ENCODE data around the gene FRAS1. TPM values are rescaled to one million over a fixed set of nuclear protein-coding genes. Genes with fewer than 3 reads are reported as not detected.
"Not testable (repeated sequence)": the region's sequence is repeated elsewhere in the genome, so short reads cannot be mapped to it uniquely, and the experiment has no call there.

The FRAS1 gene
- polyA plus RNA-seq, 4 donors, result 72.9 to 81.1 (median 76.3) TPM

DNA sequence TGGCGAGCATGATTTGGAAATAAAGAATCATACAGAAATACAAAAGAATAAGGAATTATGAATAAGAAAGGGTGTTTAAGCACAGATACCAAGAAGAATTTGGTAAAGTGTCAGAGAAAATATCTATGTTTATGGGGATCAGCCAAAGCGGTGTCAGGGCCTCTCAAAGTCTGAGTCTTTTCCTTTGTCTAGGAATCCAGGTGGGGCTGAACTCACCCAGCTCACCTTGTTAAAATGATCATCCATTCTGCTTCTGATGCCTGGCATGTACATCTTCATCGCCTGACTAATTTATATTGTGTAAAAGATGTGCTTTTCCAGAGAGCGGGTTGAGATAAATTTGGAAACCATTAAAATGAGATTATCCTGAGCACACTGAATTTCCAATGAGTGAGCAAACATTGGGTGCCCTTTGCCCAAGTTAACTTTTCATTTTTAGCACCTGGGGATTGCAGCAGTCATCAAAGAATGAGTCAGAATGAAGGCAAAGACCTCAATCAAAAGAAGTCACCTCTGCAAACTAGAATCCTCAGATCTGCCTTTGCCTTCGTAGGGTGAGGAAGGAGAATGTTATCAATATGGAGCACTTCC is 352.6 kb downstream of the FRAS1 start:
- no peak for DNase-seq (ENCODE audit: low read depth in 4 of 4, low spot score in 3 of 4)

DNA sequence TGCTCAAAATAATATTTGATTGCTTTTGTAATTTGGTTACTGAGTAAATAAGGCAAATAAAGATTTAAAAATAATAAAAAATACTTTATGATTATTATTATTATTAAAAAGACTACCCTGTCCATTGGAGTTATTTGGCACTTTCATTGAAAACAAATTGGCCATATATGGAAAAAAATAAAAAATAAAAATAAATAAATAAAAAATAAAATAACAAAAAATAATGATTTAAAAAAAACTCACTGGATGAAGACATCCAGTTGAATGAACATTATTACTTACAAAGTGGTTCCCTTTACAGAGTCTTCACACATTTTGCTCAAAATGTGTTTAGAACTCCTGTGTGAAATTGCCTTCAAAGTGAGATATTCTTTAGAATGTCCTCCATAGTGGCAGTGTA is 353.1 kb downstream of the FRAS1 start:
- no peak for DNase-seq (ENCODE audit: low read depth in 4 of 4, low spot score in 3 of 4)

DNA sequence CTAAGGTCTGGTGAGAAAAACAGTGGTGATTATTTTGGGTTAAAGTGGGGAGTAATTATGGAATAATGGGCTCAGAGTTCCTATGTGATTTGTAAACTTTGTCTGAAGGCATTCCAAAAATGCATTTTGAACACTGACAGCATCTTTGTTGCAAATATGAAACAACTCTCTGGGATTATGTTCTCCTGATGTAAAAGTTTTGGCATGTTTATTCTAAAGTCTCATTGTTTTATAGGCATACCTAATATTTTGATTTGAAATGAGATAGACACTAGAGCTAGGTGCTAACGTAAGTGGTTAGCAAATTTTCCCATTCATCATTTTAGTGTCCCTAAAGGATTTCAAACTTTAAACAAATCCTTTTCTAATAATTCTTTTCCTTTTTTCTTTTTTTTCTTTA is 353.6 kb downstream of the FRAS1 start:
- no peak for DNase-seq (ENCODE audit: low read depth in 4 of 4, low spot score in 3 of 4)

GRCh38 chr4:78414116-78414515 is 357.0 kb downstream of the FRAS1 start:
- no peak for DNase-seq (ENCODE audit: low read depth in 4 of 4, low spot score in 3 of 4)

DNA sequence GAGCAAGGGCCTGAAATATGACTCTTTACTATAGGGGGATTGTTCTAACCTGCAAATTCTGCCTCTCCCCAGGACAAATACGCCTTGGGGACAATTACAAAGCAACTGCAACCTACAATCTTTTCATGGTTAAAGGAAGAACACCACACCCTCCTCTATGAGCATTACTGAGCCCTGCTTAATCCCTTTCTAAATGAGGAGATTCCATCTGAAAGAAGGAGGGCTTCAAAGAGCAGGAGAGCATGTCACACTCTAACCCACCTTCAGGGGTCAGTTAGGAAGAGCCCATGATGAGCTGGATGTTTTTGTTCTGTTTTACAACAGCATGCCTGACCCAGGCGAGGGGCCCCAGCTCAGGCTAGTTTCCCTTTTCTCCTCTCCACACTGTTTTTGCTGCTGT is 360.5 kb downstream of the FRAS1 start:
- DNase-seq (ENCODE audit: low read depth in 4 of 4, low spot score in 3 of 4), result no peak

DNA sequence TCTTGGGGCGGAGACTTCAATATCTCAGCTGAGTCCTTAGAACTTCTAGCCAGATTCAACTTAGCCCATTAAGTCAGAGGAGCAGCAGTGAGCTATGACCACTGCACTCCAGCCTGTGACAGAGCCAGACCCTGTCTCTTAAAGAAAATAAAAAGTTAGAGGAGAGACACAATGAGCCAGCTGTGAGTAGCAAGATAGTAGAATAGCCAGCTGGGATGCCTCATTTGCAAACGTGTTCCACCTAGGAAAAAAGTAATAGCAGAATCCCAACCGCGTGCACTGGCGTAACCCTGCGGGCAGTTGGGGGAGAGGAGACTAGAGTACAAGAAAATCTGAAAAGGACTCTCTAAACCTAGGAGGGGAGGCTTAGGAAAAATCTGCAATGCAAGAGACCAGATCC is 361.3 kb downstream of the FRAS1 start:
- DNase-seq (ENCODE audit: low read depth in 4 of 4, low spot score in 3 of 4), result no peak

DNA sequence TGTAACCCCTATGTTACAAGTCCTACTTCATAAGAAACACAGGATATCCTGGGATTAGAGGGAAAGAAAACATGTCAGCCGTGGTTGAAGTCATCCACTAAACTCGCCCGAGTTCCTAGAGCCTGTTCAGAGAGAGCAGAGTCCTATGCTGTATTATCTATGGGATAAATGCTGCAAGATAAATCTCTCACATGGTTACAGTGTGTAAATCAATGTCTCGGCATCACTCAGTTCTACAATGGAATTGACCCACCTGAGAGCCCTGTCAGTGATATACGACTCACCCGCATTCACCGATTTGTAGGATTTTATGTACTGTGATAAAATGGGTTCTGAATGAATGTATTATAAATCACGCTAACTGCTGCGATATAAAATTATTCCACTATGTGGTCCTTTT is 366.7 kb downstream of the FRAS1 start:
- no peak for DNase-seq (ENCODE audit: low read depth in 4 of 4, low spot score in 3 of 4)

GRCh38 chr4:78424461-78424860 is 367.3 kb downstream of the FRAS1 start:
- DNase-seq (ENCODE audit: low read depth in 4 of 4, low spot score in 3 of 4), result no peak

DNA sequence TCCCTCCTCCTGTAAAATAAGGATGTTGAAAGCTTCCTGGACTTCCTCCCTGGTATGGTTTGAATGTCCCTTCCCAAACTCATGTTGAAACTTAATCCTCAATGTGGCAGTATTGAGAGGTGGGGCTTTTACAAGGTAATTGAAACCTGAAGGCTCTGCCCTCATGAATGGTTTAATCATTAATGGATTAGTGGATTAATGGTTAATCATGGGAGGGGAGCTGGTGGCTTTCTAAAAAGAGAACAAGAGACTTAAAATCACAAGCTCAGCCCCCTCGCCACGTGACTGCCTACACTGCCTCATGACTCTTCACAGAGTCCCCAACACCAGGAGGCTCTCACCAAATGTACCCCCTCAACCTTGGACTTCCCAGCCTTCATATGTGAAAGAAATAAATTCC is 369.8 kb downstream of the FRAS1 start:
- DNase-seq (ENCODE audit: low read depth in 4 of 4, low spot score in 3 of 4), result peak; percentile 18 to 70 (median 49)

- DNase-seq (ENCODE audit: low read depth in 4 of 4, low spot score in 3 of 4), result no peak
Measured at GRCh38 chr4:78428996-78429395, 371.9 kb downstream of the FRAS1 start.

- DNase-seq (ENCODE audit: low read depth in 4 of 4, low spot score in 3 of 4), result no peak
Measured at GRCh38 chr4:78432896-78433295, 375.8 kb downstream of the FRAS1 start.

- DNase-seq (ENCODE audit: low read depth in 4 of 4, low spot score in 3 of 4), result no peak
Measured at GRCh38 chr4:78437608-78438088, 380.5 kb downstream of the FRAS1 start.

DNA sequence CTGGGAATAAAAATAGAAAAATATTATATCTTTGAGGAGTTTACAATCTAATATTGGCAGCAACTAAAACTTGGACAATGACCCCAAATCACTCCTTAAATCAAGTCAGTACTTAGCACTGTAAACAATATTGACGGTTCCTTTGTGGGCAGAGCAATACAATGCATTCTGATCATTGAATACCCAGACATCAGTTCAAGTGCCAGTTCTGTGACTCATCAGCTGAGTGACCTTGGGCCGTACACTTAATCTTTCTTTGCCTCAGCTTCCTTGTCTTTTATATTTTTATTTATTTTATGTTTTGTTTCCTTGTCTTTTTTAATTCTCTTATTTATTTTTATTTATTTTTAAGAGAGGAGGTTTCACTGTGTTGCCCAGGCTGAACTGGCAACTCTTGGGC is 382.2 kb downstream of the FRAS1 start:
- no peak for DNase-seq (ENCODE audit: low read depth in 4 of 4, low spot score in 3 of 4)

DNA sequence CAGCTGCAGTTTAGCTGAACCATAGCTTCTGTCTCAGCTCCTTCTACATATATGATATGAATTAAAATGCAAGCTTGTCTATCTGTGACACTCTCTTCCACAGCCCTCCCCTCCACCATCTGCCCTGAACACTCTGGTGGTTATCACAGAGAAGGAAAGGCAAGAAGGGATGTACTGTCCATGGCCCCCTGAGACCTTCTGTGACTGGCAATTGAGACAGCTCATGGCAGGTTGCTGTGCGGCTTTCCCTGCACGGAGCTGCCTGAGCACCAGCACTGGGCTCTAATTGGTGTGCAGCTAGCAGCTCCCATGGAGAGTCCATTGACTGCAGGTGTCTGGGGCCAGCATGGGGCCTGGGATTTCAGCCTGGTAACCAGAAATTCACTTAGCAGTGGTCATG is 384.6 kb downstream of the FRAS1 start:
- no peak for DNase-seq (ENCODE audit: low read depth in 4 of 4, low spot score in 3 of 4)

- no peak for DNase-seq (ENCODE audit: low read depth in 4 of 4, low spot score in 3 of 4)
Measured at GRCh38 chr4:78446619-78447018, 389.5 kb downstream of the FRAS1 start.

DNA sequence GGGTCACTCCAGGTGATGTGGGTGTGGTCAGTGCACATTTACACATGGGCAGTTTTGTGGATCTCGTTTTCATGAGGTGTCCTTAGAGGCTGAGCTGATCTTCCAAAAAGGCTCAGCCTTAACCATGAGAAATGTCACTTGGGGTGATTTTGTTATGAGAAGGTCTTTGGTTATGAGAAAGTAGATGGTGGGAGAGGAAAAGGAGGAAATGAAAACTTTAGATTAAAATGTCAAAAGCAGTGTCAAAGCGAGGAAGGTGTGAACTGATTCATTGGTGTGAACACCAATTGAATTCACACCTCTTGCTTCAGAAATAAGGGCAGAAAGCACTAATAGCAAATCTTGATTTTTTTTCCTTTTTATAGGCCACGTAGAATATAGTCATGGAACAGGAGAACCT is 394.3 kb downstream of the FRAS1 start:
- no peak for DNase-seq (ENCODE audit: low read depth in 4 of 4, low spot score in 3 of 4)

DNA sequence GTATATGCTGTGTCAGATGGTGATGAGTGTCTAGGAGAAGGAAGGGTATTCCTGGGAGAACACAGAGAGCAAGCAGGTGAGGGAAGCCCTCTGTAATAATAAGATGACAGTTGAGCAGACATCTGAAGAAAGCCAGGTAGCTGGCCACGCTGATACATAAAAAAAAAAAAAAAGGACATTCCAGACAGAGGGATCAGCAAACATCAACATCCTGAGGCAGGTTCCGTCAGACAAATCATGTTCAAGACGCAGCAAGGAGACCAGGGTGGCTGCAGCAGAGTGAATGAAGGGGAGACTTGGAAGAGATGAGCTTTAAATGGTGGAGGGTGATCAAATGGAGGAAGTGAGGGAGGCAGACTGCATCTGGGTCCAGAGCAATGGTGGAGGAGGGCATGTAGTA is 396.9 kb downstream of the FRAS1 start:
- DNase-seq (ENCODE audit: low read depth in 4 of 4, low spot score in 3 of 4), result no peak

DNA sequence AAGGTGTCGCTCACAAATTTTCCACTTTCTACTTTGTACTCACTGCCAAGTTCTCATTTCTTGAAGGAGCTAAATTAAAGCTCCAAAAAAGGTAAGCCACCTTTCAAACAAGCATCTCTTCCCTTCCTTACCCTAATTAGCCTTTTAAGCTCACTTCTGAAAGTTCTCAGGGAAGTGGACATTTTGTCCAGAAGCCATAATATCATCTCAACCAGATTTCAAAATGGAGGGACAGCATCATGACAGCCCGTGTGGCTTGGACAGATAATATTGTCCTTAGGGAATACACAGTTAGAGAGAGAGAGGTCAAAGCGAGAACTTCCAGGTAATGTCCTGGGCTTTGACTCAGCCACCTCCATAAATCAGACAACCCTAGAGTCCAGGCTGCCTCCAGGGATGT is 400.6 kb downstream of the FRAS1 start:
- no peak for DNase-seq (ENCODE audit: low read depth in 4 of 4, low spot score in 3 of 4)

- DNase-seq (ENCODE audit: low read depth in 4 of 4, low spot score in 3 of 4), result no peak
Measured at GRCh38 chr4:78459327-78459726, 402.2 kb downstream of the FRAS1 start.

DNA sequence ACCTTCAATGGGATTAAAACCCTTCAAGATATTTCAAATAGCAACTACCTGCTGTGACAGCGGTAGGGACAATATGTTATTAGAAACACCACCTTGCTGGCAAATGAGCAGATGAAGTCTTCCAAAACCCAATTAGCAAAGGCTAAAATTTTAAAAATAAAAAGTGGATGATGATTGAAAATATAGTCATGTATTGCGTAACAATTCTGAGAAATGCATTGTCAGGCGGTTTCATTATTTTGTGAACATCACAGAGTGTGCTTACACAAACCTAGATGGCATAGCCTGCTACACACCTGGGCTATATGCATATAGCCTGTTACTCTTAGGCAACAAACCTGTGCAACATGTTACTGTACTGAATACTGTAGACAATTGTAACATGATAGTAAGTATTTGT is 403.2 kb downstream of the FRAS1 start:
- DNase-seq (ENCODE audit: low read depth in 4 of 4, low spot score in 3 of 4), result no peak

DNA sequence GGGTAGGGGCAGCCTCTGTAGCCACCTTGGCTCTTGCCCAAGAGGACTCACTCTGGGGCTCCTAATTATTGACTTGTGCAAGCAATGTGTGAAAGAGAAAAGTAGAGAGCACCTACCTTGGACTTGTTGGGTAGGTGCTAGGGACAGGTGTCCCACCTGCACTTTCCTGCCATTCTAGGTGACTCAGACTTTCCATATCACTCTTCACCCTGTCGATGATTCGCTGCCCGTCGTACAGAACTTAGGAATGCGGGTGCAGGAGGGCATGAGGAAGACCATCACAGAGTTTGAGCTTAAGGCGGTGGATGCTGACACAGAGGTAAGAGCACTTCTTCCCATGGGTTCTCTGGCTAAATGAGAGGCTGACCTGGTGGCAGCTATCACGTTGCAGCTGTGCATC is 407.1 kb downstream of the FRAS1 start:
- DNase-seq (ENCODE audit: low read depth in 4 of 4, low spot score in 3 of 4), result no peak

DNA sequence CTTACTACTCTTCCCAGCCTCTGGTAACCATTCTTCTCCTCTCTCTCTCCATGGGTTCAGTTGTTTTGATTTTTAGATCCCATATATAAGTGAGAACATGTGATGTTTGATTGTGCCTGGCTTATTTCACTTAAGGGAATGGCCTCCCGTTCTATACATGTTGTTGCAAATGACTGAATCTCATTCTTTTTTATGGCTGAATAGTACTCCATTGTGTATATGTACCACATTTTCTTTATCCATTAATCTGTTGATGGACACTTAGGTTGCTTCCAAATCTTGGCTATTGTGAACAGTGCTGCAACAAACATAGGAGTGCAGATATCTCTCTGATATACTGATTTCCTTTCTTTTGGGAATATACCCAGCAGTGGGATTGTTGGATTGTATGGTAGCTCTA is 410.1 kb downstream of the FRAS1 start:
- not testable (repeated sequence) for DNase-seq (ENCODE audit: low read depth in 4 of 4, low spot score in 3 of 4)

- no peak for DNase-seq (ENCODE audit: low read depth in 4 of 4, low spot score in 3 of 4)
Measured at GRCh38 chr4:78468272-78468671, 411.1 kb downstream of the FRAS1 start.
